ENCODE measurements around the gene FZD10. TPM values are rescaled to one million over a fixed set of nuclear protein-coding genes. Genes with fewer than 3 reads are reported as not detected.

The FZD10 gene
- total RNA-seq, 6 experiments from 2014 or later, result not detected

DNA sequence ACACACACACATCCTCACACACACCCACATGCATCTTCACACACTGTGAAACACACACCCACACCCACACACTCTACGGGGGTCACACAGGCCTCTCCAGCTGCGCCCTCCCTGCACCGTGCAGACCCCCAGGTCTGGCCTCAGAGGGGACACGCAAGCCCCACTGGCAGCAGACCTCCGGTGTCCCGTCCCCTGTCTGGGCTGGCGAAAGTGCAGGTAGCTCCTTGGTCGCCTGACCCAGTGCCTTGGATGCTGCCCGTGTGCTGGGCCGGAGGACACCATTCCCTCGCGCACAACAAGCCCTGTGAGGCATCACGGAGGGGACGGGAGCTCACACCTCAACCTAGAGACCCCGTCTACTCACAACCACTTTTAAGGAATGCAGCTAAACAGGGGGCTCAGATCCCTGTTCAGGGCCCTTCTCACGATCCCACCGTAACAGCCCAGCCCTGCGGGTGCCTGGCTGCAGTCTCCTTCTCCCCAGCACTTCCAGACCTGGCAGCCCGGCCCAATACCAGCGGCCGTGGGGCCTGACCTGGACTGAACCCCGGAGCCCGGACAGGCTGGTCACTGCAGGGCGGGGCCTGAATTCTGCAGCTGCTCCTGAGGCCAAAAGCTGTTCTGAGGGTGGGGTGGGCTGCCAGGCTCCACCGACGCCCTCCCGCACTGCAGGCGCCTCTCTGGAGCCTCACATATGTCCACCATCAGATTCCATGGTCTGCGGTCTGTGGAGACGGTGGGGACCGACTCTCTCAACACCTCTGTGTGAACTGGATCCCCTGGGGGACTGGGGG lies 42.1 kb upstream of the FZD10 start:
- no peak for TF ChIP-seq CTCF (IDR thresholded peaks at IDR 0.05)
- no peak for TF ChIP-seq POLR2A (IDR thresholded peaks at IDR 0.05)
- DNase-seq (no peak), ATAC-seq (no peak)
- Histone ChIP-seq H3K27ac (no peak overlapping the region), H3K9me3 (no peaks in the 10 kb centered on the region), H3K36me3 (no peaks in the 10 kb centered on the region), H3K4me3 (no peak overlapping the region), H3K27me3 (no peaks in the 10 kb centered on the region), H3K4me1 (no peaks in the 10 kb centered on the region)
- WGBS (ENCODE audit: insufficient coverage, low coverage, low lambda C conversion rate, missing lambda C conversion rate), result 52% methylated on average over 9 of the region's 31 CpGs
- intact Hi-C loops (cut with DNase I), result no loop called here

- TF ChIP-seq POLR2A (IDR thresholded peaks at IDR 0.05) (no peak), CTCF (IDR thresholded peaks at IDR 0.05) (no peak)
- no peaks in the 10 kb centered on the region for H3K9me3 ChIP-seq
- intact Hi-C loops (cut with DNase I), result no loop called here
- ATAC-seq, result no peak
- H3K27ac ChIP-seq, result no peak overlapping the region
- H3K4me1 ChIP-seq, result no peaks in the 10 kb centered on the region
- H3K36me3 ChIP-seq, result no peaks in the 10 kb centered on the region
- no peak overlapping the region for H3K4me3 ChIP-seq
- no peak for DNase-seq
- H3K27me3 ChIP-seq, result no peaks in the 10 kb centered on the region
- 42% methylated on average over 9 of the region's 11 CpGs for WGBS (ENCODE audit: insufficient coverage, low coverage, low lambda C conversion rate, missing lambda C conversion rate)
Observed at GRCh38 chr12:130121226-130122000, 40.9 kb upstream of the FZD10 start.

DNA sequence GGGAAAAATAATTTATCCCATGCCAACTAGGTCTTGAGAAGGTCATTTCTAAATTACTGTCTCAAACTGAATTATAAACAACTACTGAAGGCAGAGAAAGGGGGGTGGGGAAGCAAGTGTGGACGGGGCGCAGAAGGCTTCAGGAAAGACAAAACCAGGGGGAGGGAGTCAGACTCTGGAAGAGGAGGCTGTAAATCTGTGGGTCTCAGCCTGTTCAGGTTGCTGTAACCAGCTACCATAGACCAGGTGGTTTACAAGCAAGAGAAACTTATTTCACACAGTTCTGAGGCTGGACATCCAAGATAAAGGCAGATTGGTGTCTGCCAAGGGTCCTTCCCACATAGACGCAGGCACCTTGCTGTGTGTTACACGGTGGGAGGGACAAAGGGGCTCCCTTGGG lies 39.9 kb upstream of the FZD10 start:
- TF ChIP-seq POLR2A (IDR thresholded peaks at IDR 0.05) (no peak), CTCF (IDR thresholded peaks at IDR 0.05) (no peak)
- no peaks in the 10 kb centered on the region for H3K9me3 ChIP-seq
- H3K4me1 ChIP-seq, result no peaks in the 10 kb centered on the region
- H3K36me3 ChIP-seq, result no peaks in the 10 kb centered on the region
- no peak overlapping the region for H3K4me3 ChIP-seq
- DNase-seq, result no peak
- 37% methylated on average over 3 of the region's 4 CpGs for WGBS (ENCODE audit: insufficient coverage, low coverage, low lambda C conversion rate, missing lambda C conversion rate)
- intact Hi-C loops (cut with DNase I), result no loop called here
- no peak overlapping the region for H3K27ac ChIP-seq
- H3K27me3 ChIP-seq, result no peaks in the 10 kb centered on the region
- ATAC-seq, result no peak

GRCh38 chr12:130124106-130124505 lies 38.2 kb upstream of the FZD10 start:
- H3K27me3 ChIP-seq, result no peaks in the 10 kb centered on the region
- ATAC-seq, result peak in 1 of 4 donors; percentile 30
- H3K4me3 ChIP-seq, result no peak overlapping the region
- H3K36me3 ChIP-seq, result no peaks in the 10 kb centered on the region
- H3K9me3 ChIP-seq, result no peaks in the 10 kb centered on the region
- H3K4me1 ChIP-seq, result no peaks in the 10 kb centered on the region
- DNase-seq, result no peak
- H3K27ac ChIP-seq, result no peak overlapping the region
- no peak for TF ChIP-seq POLR2A (IDR thresholded peaks at IDR 0.05)
- no peak for TF ChIP-seq CTCF (IDR thresholded peaks at IDR 0.05)
- intact Hi-C loops (cut with DNase I), result no loop called here
- WGBS (ENCODE audit: insufficient coverage, low coverage, low lambda C conversion rate, missing lambda C conversion rate), result 100% methylated on average over 1 of the region's 4 CpGs

Data from right lobe of liver (tissue), 6 donors.